Effector memory CD8-positive, alpha-beta T cell (primary cell): ENCODE measurements around the gene MOB3B.
"Not testable (repeated sequence)": the region's sequence is repeated elsewhere in the genome, so short reads cannot be mapped to it uniquely, and the experiment has no call there.

Experiments
- ATAC-seq: fragments of 150-1000 bp; cut with Tn5 transposase; replicated peaks from 2 replicates; pipeline ENCODE4 v1.10.0; 2021; ENCODE audit warnings: mild to moderate bottlenecking, moderate library complexity
- DNase-seq, 3 experiments: peaks; one replicate each; pipeline ENCODE4 v3.0.0; 2021
- H3K27ac Mint-ChIP-seq, 2 donors: one replicate each; pipeline ENCODE4 v1.8.0; 2022; ENCODE audit warnings: mild to moderate bottlenecking in 2 of 2, mixed read lengths in 2 of 2, moderate library complexity in 2 of 2
- H3K27me3 Mint-ChIP-seq, 2 donors: one replicate each; pipeline ENCODE4 v1.8.0; 2022; ENCODE audit warnings: mixed read lengths in 2 of 2
- H3K36me3 Mint-ChIP-seq: one replicate; pipeline ENCODE4 v1.8.0; 2022; ENCODE audit warnings: mild to moderate bottlenecking, moderate library complexity, mixed read lengths; ENCODE audit not compliant: insufficient read depth
- H3K4me1 Mint-ChIP-seq, 2 donors: one replicate each; pipeline ENCODE4 v1.8.0; 2022; ENCODE audit warnings: low read depth in 2 of 2, mixed read lengths in 2 of 2
- H3K4me3 Mint-ChIP-seq, 2 donors: one replicate each; pipeline ENCODE4 v1.8.0; 2022; ENCODE audit warnings: mild to moderate bottlenecking in 2 of 2, mixed read lengths in 2 of 2, moderate library complexity in 2 of 2
- H3K9me3 Mint-ChIP-seq, 2 donors: one replicate each; pipeline ENCODE4 v1.8.0; 2022; ENCODE audit warnings: mixed read lengths in 2 of 2

MOB3B gene

GRCh38 chr9:27421577-27421976 is 108.0 kb downstream of the MOB3B start:
- no peaks in the 10 kb centered on the region for H3K27me3 Mint-ChIP-seq
- no peaks in the 10 kb centered on the region for H3K4me1 Mint-ChIP-seq
- H3K9me3 Mint-ChIP-seq, result peaks cover 0 to 3% of the 10 kb centered on the region in 2 donors
- ATAC-seq (no peak), DNase-seq (no peak)
- H3K27ac Mint-ChIP-seq, result no peak overlapping the region
- no peaks in the 10 kb centered on the region for H3K36me3 Mint-ChIP-seq
- H3K4me3 Mint-ChIP-seq, result no peak overlapping the region

GRCh38 chr9:27419558-27419957 is 110.1 kb downstream of the MOB3B start:
- not testable (repeated sequence) for H3K27ac Mint-ChIP-seq, ATAC-seq, H3K36me3 Mint-ChIP-seq, H3K4me1 Mint-ChIP-seq, H3K27me3 Mint-ChIP-seq, H3K9me3 Mint-ChIP-seq, H3K4me3 Mint-ChIP-seq, DNase-seq

- Mint-ChIP-seq H3K9me3 (no peaks in the 10 kb centered on the region), H3K27me3 (peaks cover 14 to 20% of the 10 kb centered on the region in 2 donors), H3K4me3 (no peak overlapping the region), H3K27ac (no peak overlapping the region), H3K36me3 (no peaks in the 10 kb centered on the region), H3K4me1 (peaks cover 0 to 2% of the 10 kb centered on the region in 2 donors)
- no peak for DNase-seq
- no peak for ATAC-seq
Observed at GRCh38 chr9:27414220-27414761, 115.3 kb downstream of the MOB3B start.

- no peak for ATAC-seq
- Mint-ChIP-seq H3K36me3 (no peaks in the 10 kb centered on the region), H3K9me3 (no peaks in the 10 kb centered on the region), H3K27ac (no peak overlapping the region), H3K27me3 (peaks cover 14 to 20% of the 10 kb centered on the region in 2 donors), H3K4me3 (no peak overlapping the region), H3K4me1 (peaks cover 0 to 2% of the 10 kb centered on the region in 2 donors)
- DNase-seq, result no peak
Observed at GRCh38 chr9:27413511-27414219, 115.9 kb downstream of the MOB3B start.

GRCh38 chr9:27412963-27413362 is 116.7 kb downstream of the MOB3B start:
- Mint-ChIP-seq H3K36me3 (no peaks in the 10 kb centered on the region), H3K4me1 (peaks cover 0 to 2% of the 10 kb centered on the region in 2 donors), H3K27me3 (peaks cover 14 to 20% of the 10 kb centered on the region in 2 donors), H3K4me3 (no peak overlapping the region), H3K9me3 (no peaks in the 10 kb centered on the region), H3K27ac (no peak overlapping the region)
- ATAC-seq (no peak), DNase-seq (no peak)

GRCh38 chr9:27412081-27412480 is 117.5 kb downstream of the MOB3B start:
- H3K27me3 Mint-ChIP-seq, result peaks cover 14 to 20% of the 10 kb centered on the region in 2 donors
- ATAC-seq (no peak), DNase-seq (no peak)
- H3K9me3 Mint-ChIP-seq, result no peaks in the 10 kb centered on the region
- H3K4me3 Mint-ChIP-seq, result no peak overlapping the region
- H3K4me1 Mint-ChIP-seq, result peaks cover 0 to 2% of the 10 kb centered on the region in 2 donors
- no peak overlapping the region for H3K27ac Mint-ChIP-seq
- H3K36me3 Mint-ChIP-seq, result no peaks in the 10 kb centered on the region

GRCh38 chr9:27408482-27408881 is 121.1 kb downstream of the MOB3B start:
- Mint-ChIP-seq H3K4me3 (no peak overlapping the region), H3K36me3 (no peaks in the 10 kb centered on the region), H3K27ac (no peak overlapping the region)

GRCh38 chr9:27408001-27408400 is 121.6 kb downstream of the MOB3B start:
- Mint-ChIP-seq H3K4me3 (no peak overlapping the region), H3K4me1 (peaks cover 0 to 1% of the 10 kb centered on the region in 2 donors), H3K27me3 (peaks cover 5 to 20% of the 10 kb centered on the region in 2 donors), H3K27ac (no peak overlapping the region), H3K9me3 (no peaks in the 10 kb centered on the region), H3K36me3 (no peaks in the 10 kb centered on the region)
- no peak for ATAC-seq
- no peak for DNase-seq

More at GRCh38 chr9:27408482-27408881, 121.1 kb downstream of the MOB3B start:
- H3K4me1 Mint-ChIP-seq, result peaks cover 0 to 2% of the 10 kb centered on the region in 2 donors
- ATAC-seq (no peak), DNase-seq (no peak)
- no peaks in the 10 kb centered on the region for H3K9me3 Mint-ChIP-seq
- peaks cover 9 to 25% of the 10 kb centered on the region in 2 donors for H3K27me3 Mint-ChIP-seq

GRCh38 chr9:27407491-27407890 is 122.1 kb downstream of the MOB3B start:
- no peak overlapping the region for H3K27ac Mint-ChIP-seq
- no peak overlapping the region for H3K4me3 Mint-ChIP-seq
- H3K9me3 Mint-ChIP-seq, result no peaks in the 10 kb centered on the region
- DNase-seq, result no peak
- H3K27me3 Mint-ChIP-seq, result peaks cover 0 to 19% of the 10 kb centered on the region in 2 donors
- no peaks in the 10 kb centered on the region for H3K36me3 Mint-ChIP-seq
- H3K4me1 Mint-ChIP-seq, result no peaks in the 10 kb centered on the region
- no peak for ATAC-seq

- H3K27me3 Mint-ChIP-seq, result peaks cover 7 to 11% of the 10 kb centered on the region in 2 donors
- ATAC-seq (no peak), DNase-seq (no peak)
- H3K4me1 Mint-ChIP-seq, result no peaks in the 10 kb centered on the region
- H3K36me3 Mint-ChIP-seq, result no peaks in the 10 kb centered on the region
- no peak overlapping the region for H3K27ac Mint-ChIP-seq
- no peak overlapping the region for H3K4me3 Mint-ChIP-seq
- no peaks in the 10 kb centered on the region for H3K9me3 Mint-ChIP-seq
Observed at GRCh38 chr9:27404661-27405060, 125.0 kb downstream of the MOB3B start.

- Mint-ChIP-seq H3K9me3 (no peaks in the 10 kb centered on the region), H3K4me1 (no peaks in the 10 kb centered on the region), H3K27me3 (peaks cover 7 to 11% of the 10 kb centered on the region in 2 donors), H3K4me3 (no peak overlapping the region), H3K27ac (no peak overlapping the region), H3K36me3 (no peaks in the 10 kb centered on the region)
- ATAC-seq, result no peak
- no peak for DNase-seq
Observed at GRCh38 chr9:27402626-27403025, 127.0 kb downstream of the MOB3B start.

- no peak overlapping the region for H3K4me3 Mint-ChIP-seq
- no peak overlapping the region for H3K27ac Mint-ChIP-seq
- no peaks in the 10 kb centered on the region for H3K9me3 Mint-ChIP-seq
- H3K36me3 Mint-ChIP-seq, result no peaks in the 10 kb centered on the region
- H3K4me1 Mint-ChIP-seq, result no peaks in the 10 kb centered on the region
- DNase-seq (no peak), ATAC-seq (no peak)
- peaks cover 2 to 7% of the 10 kb centered on the region in 2 donors for H3K27me3 Mint-ChIP-seq
Observed at GRCh38 chr9:27400334-27400880, 129.2 kb downstream of the MOB3B start.

GRCh38 chr9:27398982-27399653 is 130.5 kb downstream of the MOB3B start:
- Mint-ChIP-seq H3K4me3 (no peak overlapping the region), H3K4me1 (no peaks in the 10 kb centered on the region), H3K36me3 (no peaks in the 10 kb centered on the region), H3K27me3 (peaks cover 0 to 7% of the 10 kb centered on the region in 2 donors), H3K27ac (no peak overlapping the region), H3K9me3 (no peaks in the 10 kb centered on the region)
- ATAC-seq (no peak), DNase-seq (no peak)
